Lower leg skin (tissue), 3 donors: Measurements from ENCODE around the gene FATE1.
"Not testable (repeated sequence)": the region's sequence is repeated elsewhere in the genome, so short reads cannot be mapped to it uniquely, and the experiment has no call there.

Experiments used
- CTCF ChIP-seq, 3 donors: fragments of 450-650 bp; IDR thresholded peaks; one replicate each; pipeline ENCODE4 v1.5.1; 2016; ENCODE audit warnings: antibody characterized with exemption in 3 of 3, mild to moderate bottlenecking in 3 of 3, moderate library complexity in 2 of 3
- POLR2A ChIP-seq, 2 donors: fragments of 450-650 bp; IDR thresholded peaks; one replicate each; pipeline ENCODE4 v1.6.1; 2016 to 2017; ENCODE audit warnings: antibody characterized with exemption in 2 of 2, mild to moderate bottlenecking in 1 of 2, moderate library complexity in 1 of 2

GRCh38 chrX:151697082-151697481 is 18.8 kb upstream of the FATE1 start:
- not testable (repeated sequence) for TF ChIP-seq CTCF, POLR2A (IDR thresholded peaks at IDR 0.05)
